Fibroblast of lung (primary cell): Measurements from ENCODE around the gene TSHZ2. TPM values are rescaled to one million over a fixed set of nuclear protein-coding genes. Genes with fewer than 3 reads are reported as not detected.
A peak's percentile ranks its signal among the peaks of the same experiment; 100 is the strongest.
"Not testable (repeated sequence)": the region's sequence is repeated elsewhere in the genome, so short reads cannot be mapped to it uniquely, and the experiment has no call there.

Experiments used
- DNase-seq, 2 donors: peaks; one replicate each; pipeline versions ENCODE4 v3.0.0 to v3.0.0-alpha.2; 2010; ENCODE audit warnings: low read depth in 2 of 2
- H2AFZ ChIP-seq: 2 replicates; pipeline ENCODE4 v1.5.1; 2012; ENCODE audit warnings: low read length, control low read depth, inconsistent platforms
- H3K27ac ChIP-seq: 2 replicates; pipeline ENCODE4 v1.5.1; 2011; ENCODE audit warnings: low read length, control low read depth; ENCODE audit not compliant: insufficient read depth
- H3K27me3 ChIP-seq: 2 replicates; pipeline ENCODE4 v1.5.1; 2011; ENCODE audit warnings: mild to moderate bottlenecking, low read length; ENCODE audit not compliant: control insufficient read depth, insufficient read depth
- H3K36me3 ChIP-seq: 2 replicates; pipeline ENCODE4 v1.5.1; 2011; ENCODE audit warnings: low read length; ENCODE audit not compliant: control insufficient read depth, insufficient read depth
- H3K4me1 ChIP-seq: 2 replicates; pipeline ENCODE4 v1.5.1; 2011; ENCODE audit warnings: low read length; ENCODE audit not compliant: control insufficient read depth, insufficient read depth; ENCODE audit errors: extremely low read depth
- H3K4me2 ChIP-seq: 2 replicates; pipeline ENCODE4 v1.5.1; 2011; ENCODE audit warnings: low read length, control low read depth; ENCODE audit not compliant: insufficient read depth; ENCODE audit errors: extremely low read depth
- H3K4me3 ChIP-seq, 4 experiments: fragments of 200-600 bp in 1 of 4; sonication (generic) in 1 of 4; replicated peaks in 1 of 4; 2 replicates each; pipeline ENCODE4 v1.5.1; 2011 to 2016; ENCODE audit warnings: low read length in 4 of 4, low read depth in 3 of 4, mild to moderate bottlenecking in 3 of 4, control low read depth in 2 of 4, inconsistent platforms in 1 of 4, mixed read lengths in 1 of 4; ENCODE audit not compliant: insufficient read depth in 1 of 4; ENCODE audit errors: control extremely low read depth in 1 of 4
- H3K79me2 ChIP-seq: 2 replicates; pipeline ENCODE4 v1.5.1; 2012; ENCODE audit warnings: mild to moderate bottlenecking, low read length, inconsistent platforms; ENCODE audit not compliant: control insufficient read depth, insufficient read depth
- H3K9ac ChIP-seq: 2 replicates; pipeline ENCODE4 v1.5.1; 2011; ENCODE audit warnings: mild to moderate bottlenecking, low read length, control low read depth; ENCODE audit not compliant: insufficient read depth
- H3K9me3 ChIP-seq: 2 replicates; pipeline ENCODE4 v1.5.1; 2012; ENCODE audit warnings: low read depth, low read length; ENCODE audit not compliant: control insufficient read depth, insufficient read depth
- H4K20me1 ChIP-seq: 2 replicates; pipeline ENCODE4 v1.5.1; 2011; ENCODE audit warnings: low read length; ENCODE audit not compliant: control insufficient read depth, insufficient read depth; ENCODE audit errors: extremely low read depth
- EZH2 ChIP-seq: IDR thresholded peaks from 2 replicates; pipeline ENCODE4 v1.5.1; 2012; ENCODE audit warnings: low read length, control low read depth, mild to moderate bottlenecking; ENCODE audit errors: missing control alignments
- polyA plus RNA-seq, 2 donors: library from polyadenylated mRNA; depleted of rRNA in 1 of 2; stranded (reverse) in 1 of 2; unstranded in 1 of 2; fragments of >200 nt; gene quantifications; 2 replicates each; pipeline ENCODE4 v1.2.1, GENCODE V29; 2011 to 2012; ENCODE audit warnings: missing spikeins in 1 of 2
- total RNA-seq: library from RNA; depleted of rRNA; stranded (reverse); fragments of >200 nt; gene quantifications from 2 replicates; pipeline ENCODE4 v1.2.1, GENCODE V29; 2014
- TF ChIP-seq, protein P1 (sequence below), 2 donors: IDR thresholded peaks in 1 of 2; conservative IDR thresholded peaks in 1 of 2; 1 replicate in 1 of 2; 2 replicates in 1 of 2; pipeline ENCODE4 v1.5.1; 2011 to 2012; ENCODE audit warnings: low read length in 2 of 2, control low read depth in 1 of 2, inconsistent platforms in 1 of 2, low read depth in 1 of 2, mild to moderate bottlenecking in 1 of 2

TSHZ2 gene
- total and polyA plus RNA-seq, 2 donors (not counting 1 experiment from before 2014, with no cell fraction given): 0.15 to 2.6 TPM

DNA sequence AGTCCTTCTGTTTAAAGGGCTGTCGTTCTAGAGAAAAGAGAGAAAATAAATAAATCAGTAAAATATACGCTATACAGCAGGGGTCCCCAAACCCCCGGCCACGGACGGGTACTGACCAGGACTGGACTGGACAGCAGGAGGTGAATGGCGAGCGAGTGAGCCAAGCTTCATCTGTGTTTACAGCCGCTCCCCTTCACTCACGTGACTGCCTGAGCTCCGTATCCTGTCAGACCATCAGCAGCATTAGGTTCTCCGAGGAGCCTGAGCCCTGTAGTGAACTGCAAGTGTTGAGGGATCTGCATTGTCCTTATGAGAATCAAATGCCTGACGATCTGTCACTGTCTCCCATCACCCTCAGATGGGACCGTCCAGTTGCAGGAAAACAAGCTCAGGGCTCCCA lies 545.0 kb downstream of the TSHZ2 start:
- H3K4me3 ChIP-seq: peak overlapping the region in 1 of 4 experiments; percentile 20
- peak in 1 of 2 donors; percentile 18 for DNase-seq
- H2AFZ ChIP-seq: peak overlapping the region; percentile 21
- H3K9me3 ChIP-seq: no peaks in the 10 kb centered on the region
- H3K36me3 ChIP-seq: no peaks in the 10 kb centered on the region
- TF ChIP-seq EZH2: no peak
- TF ChIP-seq, protein P1, sequence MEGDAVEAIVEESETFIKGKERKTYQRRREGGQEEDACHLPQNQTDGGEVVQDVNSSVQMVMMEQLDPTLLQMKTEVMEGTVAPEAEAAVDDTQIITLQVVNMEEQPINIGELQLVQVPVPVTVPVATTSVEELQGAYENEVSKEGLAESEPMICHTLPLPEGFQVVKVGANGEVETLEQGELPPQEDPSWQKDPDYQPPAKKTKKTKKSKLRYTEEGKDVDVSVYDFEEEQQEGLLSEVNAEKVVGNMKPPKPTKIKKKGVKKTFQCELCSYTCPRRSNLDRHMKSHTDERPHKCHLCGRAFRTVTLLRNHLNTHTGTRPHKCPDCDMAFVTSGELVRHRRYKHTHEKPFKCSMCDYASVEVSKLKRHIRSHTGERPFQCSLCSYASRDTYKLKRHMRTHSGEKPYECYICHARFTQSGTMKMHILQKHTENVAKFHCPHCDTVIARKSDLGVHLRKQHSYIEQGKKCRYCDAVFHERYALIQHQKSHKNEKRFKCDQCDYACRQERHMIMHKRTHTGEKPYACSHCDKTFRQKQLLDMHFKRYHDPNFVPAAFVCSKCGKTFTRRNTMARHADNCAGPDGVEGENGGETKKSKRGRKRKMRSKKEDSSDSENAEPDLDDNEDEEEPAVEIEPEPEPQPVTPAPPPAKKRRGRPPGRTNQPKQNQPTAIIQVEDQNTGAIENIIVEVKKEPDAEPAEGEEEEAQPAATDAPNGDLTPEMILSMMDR (conservative IDR thresholded peaks at IDR 0.05 in 1 of 2, IDR thresholded peaks at IDR 0.05 in 1 of 2; ENCODE audit: low read depth in 1 of 2, low read length in 2 of 2): no peak
- H3K9ac ChIP-seq: no peak overlapping the region
- H3K4me1 ChIP-seq: no peaks in the 10 kb centered on the region
- H4K20me1 ChIP-seq: no peaks in the 10 kb centered on the region
- no peak overlapping the region for H3K27ac ChIP-seq
- no peak overlapping the region for H3K4me2 ChIP-seq
- no peaks in the 10 kb centered on the region for H3K27me3 ChIP-seq
- H3K79me2 ChIP-seq: no peaks in the 10 kb centered on the region

- H3K27ac ChIP-seq, H3K79me2 ChIP-seq, H4K20me1 ChIP-seq, H3K4me2 ChIP-seq, H3K4me1 ChIP-seq, H3K9me3 ChIP-seq, H2AFZ ChIP-seq, H3K36me3 ChIP-seq, H3K27me3 ChIP-seq, H3K4me3 ChIP-seq, H3K9ac ChIP-seq: not testable (repeated sequence)
- DNase-seq: peak; percentile 10 to 66
Measured at GRCh38 chr20:53521421-53521820, 549.3 kb downstream of the TSHZ2 start.

DNA sequence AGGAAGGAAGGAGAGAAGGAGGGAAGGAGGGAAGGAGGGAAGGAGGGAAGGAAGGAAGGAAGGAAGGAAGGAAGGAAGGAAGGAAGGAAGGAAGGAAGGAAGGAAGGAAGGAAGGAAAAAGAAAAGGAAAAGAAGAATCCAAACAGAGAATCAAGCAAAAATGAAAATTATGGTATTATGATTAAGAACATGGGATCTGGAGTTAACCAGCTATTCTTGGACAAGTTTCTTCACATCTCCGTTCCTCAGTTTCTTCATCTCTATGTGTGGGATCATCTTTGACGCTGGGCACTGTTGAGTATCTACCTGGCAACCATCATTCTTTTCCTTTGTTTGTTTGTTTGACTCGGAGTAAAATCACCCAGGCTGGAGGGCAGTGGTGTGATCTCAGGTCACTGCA lies 549.9 kb downstream of the TSHZ2 start:
- TF ChIP-seq, protein P1 (conservative IDR thresholded peaks at IDR 0.05 in 1 of 2, IDR thresholded peaks at IDR 0.05 in 1 of 2; ENCODE audit: low read depth in 1 of 2, low read length in 2 of 2): no peak
- TF ChIP-seq EZH2: no peak
- Histone ChIP-seq H3K36me3 (no peaks in the 10 kb centered on the region), H3K27ac (no peak overlapping the region), H3K27me3 (no peaks in the 10 kb centered on the region), H2AFZ (no peak overlapping the region), H3K4me2 (no peak overlapping the region), H4K20me1 (no peaks in the 10 kb centered on the region), H3K9ac (no peak overlapping the region), H3K9me3 (no peaks in the 10 kb centered on the region), H3K79me2 (no peaks in the 10 kb centered on the region), H3K4me1 (no peaks in the 10 kb centered on the region), H3K4me3 (no peak overlapping the region)
- no peak for DNase-seq
